GM12878 (cell line): ENCODE results near the gene BSPRY. TPM values are rescaled to one million over a fixed set of nuclear protein-coding genes. Genes with fewer than 3 reads are reported as not detected.

Experiments
- ATF2 ChIP-seq: IDR thresholded peaks from 2 replicates; pipeline ENCODE4 v1.6.1; 2012; ENCODE audit warnings: low read length, inconsistent platforms
- ATF7 ChIP-seq: fragments of 450-650 bp; IDR thresholded peaks from 2 replicates; pipeline ENCODE4 v1.6.1; 2016; ENCODE audit warnings: low read depth, mild to moderate bottlenecking
- BMI1 ChIP-seq: fragments of 450-650 bp; IDR thresholded peaks from 2 replicates; pipeline ENCODE4 v1.6.1; 2016; ENCODE audit warnings: mild to moderate bottlenecking, moderate library complexity, borderline replicate concordance
- CEBPB ChIP-seq, 2 experiments: fragments of 150-350 bp in 1 of 2; IDR thresholded peaks; 2 replicates each; pipeline ENCODE4 v1.6.1; 2012 to 2014; ENCODE audit warnings: low read depth in 2 of 2, low read length in 2 of 2, borderline replicate concordance in 1 of 2, inconsistent platforms in 1 of 2
- CEBPZ ChIP-seq: fragments of 150-350 bp; IDR thresholded peaks from 2 replicates; pipeline ENCODE4 v1.6.1; 2016; ENCODE audit warnings: low read depth, low read length
- CTCF ChIP-seq, 3 experiments: IDR thresholded peaks in 2 of 3; conservative IDR thresholded peaks in 1 of 3; 2 replicates each; pipeline ENCODE4 v1.5.1; 2011; ENCODE audit warnings: low read depth in 3 of 3, low read length in 3 of 3, mild to moderate bottlenecking in 3 of 3, control low read depth in 2 of 3, moderate library complexity in 2 of 3, inconsistent platforms in 1 of 3, mixed read lengths in 1 of 3; ENCODE audit not compliant: control insufficient read depth in 2 of 3, insufficient read depth in 1 of 3; ENCODE audit errors: extremely low read depth in 1 of 3
- E2F4 ChIP-seq: IDR thresholded peaks from 2 replicates; pipeline ENCODE4 v1.6.1; 2012; ENCODE audit warnings: low read depth, low read length, improper control_type of control experiment
- EED ChIP-seq: sonication (generic); IDR thresholded peaks from 2 replicates; pipeline ENCODE4 v1.6.1; 2016; ENCODE audit warnings: antibody characterized with exemption, low read depth
- ELK1 ChIP-seq: IDR thresholded peaks from 2 replicates; pipeline ENCODE4 v1.6.1; 2012; ENCODE audit warnings: low read depth, low read length, improper control_type of control experiment
- ETV6 ChIP-seq, 2 experiments: fragments of 450-650 bp in 1 of 2; IDR thresholded peaks in 1 of 2; conservative IDR thresholded peaks in 1 of 2; 2 replicates each; pipeline ENCODE4 v1.6.1; 2014; ENCODE audit warnings: antibody characterized with exemption in 1 of 2, borderline replicate concordance in 1 of 2, low read depth in 1 of 2, mild to moderate bottlenecking in 1 of 2, moderate library complexity in 1 of 2
- IKZF2 ChIP-seq, 2 experiments: fragments of 450-650 bp; IDR thresholded peaks; 2 replicates each; pipeline ENCODE4 v1.6.1; 2017; ENCODE audit warnings: mild to moderate bottlenecking in 2 of 2, moderate library complexity in 2 of 2
- IRF4 ChIP-seq: IDR thresholded peaks from 2 replicates; pipeline ENCODE4 v1.6.1; 2011; ENCODE audit warnings: low read depth, low read length
- MEF2B ChIP-seq: fragments of 450-650 bp; IDR thresholded peaks from 2 replicates; pipeline ENCODE4 v1.6.1; 2018; ENCODE audit warnings: mild to moderate bottlenecking, moderate library complexity; ENCODE audit not compliant: partially characterized antibody, poor library complexity, severe bottlenecking
- RUNX3 ChIP-seq: IDR thresholded peaks from 2 replicates; pipeline ENCODE4 v1.6.1; 2012; ENCODE audit warnings: low read length, inconsistent platforms
- TCF12 ChIP-seq: IDR thresholded peaks from 2 replicates; pipeline ENCODE4 v1.6.1; 2011; ENCODE audit warnings: low read depth, mild to moderate bottlenecking, low read length
- ZBTB4 ChIP-seq: fragments of 450-650 bp; formaldehyde crosslinking; IDR thresholded peaks from 2 replicates; pipeline ENCODE4 v1.4.0; 2022; ENCODE audit warnings: mild to moderate bottlenecking, moderate library complexity
- ZNF24 ChIP-seq: fragments of 450-650 bp; IDR thresholded peaks from 2 replicates; pipeline ENCODE4 v1.6.1; 2017; ENCODE audit warnings: antibody characterized with exemption, mild to moderate bottlenecking
- polyA plus RNA-seq, 11 experiments: library from polyadenylated mRNA; depleted of rRNA in 4 of 11; unstranded in 6 of 11; stranded (reverse) in 5 of 11; fragments of >200 nt; fragmentation: Nextera tagmentation in 4 of 11; fragmentation: Illumina TruSeq in 1 of 11; extraction: Ambion mirVana in 4 of 11; extraction: Trizol in 1 of 11; gene quantifications; 1 replicate in 1 of 11; 2 replicates in 10 of 11; pipeline versions ENCODE4 v1.2.1 to v1.2.3, GENCODE V29; 2011 to 2016; ENCODE audit warnings: inconsistent platforms in 2 of 11, missing spikeins in 2 of 11, low read depth in 1 of 11
- total RNA-seq, 4 experiments: library from RNA; depleted of rRNA in 3 of 4; stranded (reverse); fragments of >200 nt in 3 of 4; fragmentation: Illumina TruSeq in 1 of 4; extraction: Trizol in 1 of 4; gene quantifications; 2 replicates each; pipeline versions ENCODE4 v1.2.1 to v1.2.3, GENCODE V29; 2013 to 2021

The BSPRY gene
- total and polyA plus RNA-seq, 10 of the 15 experiments (the other 5 are each of a cell fraction or from before 2014, with no cell fraction given), result 0.45 to 6.3 (median 4.1) TPM

GRCh38 chr9:113380869-113381378 lies 31.6 kb downstream of the BSPRY start (continued):
- TF ChIP-seq ELK1 (no peak), ETV6 (conservative IDR thresholded peaks at IDR 0.05 in 1 of 2, IDR thresholded peaks at IDR 0.05 in 1 of 2; ENCODE audit: borderline replicate concordance in 1 of 2, low read depth in 1 of 2) (peak in 1 of 2 experiments; percentile 76; a peak in 2 of 4 replicates), CTCF (IDR thresholded peaks at IDR 0.05 in 2 of 3, conservative IDR thresholded peaks at IDR 0.05 in 1 of 3; ENCODE audit: control insufficient read depth in 2 of 3, extremely low read depth in 1 of 3, insufficient read depth in 1 of 3, low read depth in 3 of 3, low read length in 3 of 3) (no peak), ATF2 (no peak), EED (peak; percentile 89), ZNF24 (no peak), CEBPB (IDR thresholded peaks at IDR 0.05; ENCODE audit: borderline replicate concordance in 1 of 2, low read depth in 2 of 2, low read length in 2 of 2) (no peak), BMI1 (no peak; the same call in 1 of the 2 replicates), TCF12 (0 out of 2 replicates have a peak, but pooled peaks have one; percentile 30), E2F4 (no peak), CEBPZ (no peak), ZBTB4 (no peak), RUNX3 (peak; percentile 65), IRF4 (peak; percentile 93), ATF7 (peak; percentile 83), MEF2B (peak; percentile 99), IKZF2 (IDR thresholded peaks at IDR 0.05) (peak; percentile 97 to 98)
